HG02852 (cell line): ENCODE data around the gene MLXIP.

ENCODE experiments used
- ATAC-seq: cut with Tn5 transposase; IDR thresholded peaks from one replicate; pipeline ENCODE4 v1.9.1; 2021; ENCODE audit warnings: mild to moderate bottlenecking, moderate library complexity; ENCODE audit not compliant: unreplicated experiment

MLXIP gene

DNA sequence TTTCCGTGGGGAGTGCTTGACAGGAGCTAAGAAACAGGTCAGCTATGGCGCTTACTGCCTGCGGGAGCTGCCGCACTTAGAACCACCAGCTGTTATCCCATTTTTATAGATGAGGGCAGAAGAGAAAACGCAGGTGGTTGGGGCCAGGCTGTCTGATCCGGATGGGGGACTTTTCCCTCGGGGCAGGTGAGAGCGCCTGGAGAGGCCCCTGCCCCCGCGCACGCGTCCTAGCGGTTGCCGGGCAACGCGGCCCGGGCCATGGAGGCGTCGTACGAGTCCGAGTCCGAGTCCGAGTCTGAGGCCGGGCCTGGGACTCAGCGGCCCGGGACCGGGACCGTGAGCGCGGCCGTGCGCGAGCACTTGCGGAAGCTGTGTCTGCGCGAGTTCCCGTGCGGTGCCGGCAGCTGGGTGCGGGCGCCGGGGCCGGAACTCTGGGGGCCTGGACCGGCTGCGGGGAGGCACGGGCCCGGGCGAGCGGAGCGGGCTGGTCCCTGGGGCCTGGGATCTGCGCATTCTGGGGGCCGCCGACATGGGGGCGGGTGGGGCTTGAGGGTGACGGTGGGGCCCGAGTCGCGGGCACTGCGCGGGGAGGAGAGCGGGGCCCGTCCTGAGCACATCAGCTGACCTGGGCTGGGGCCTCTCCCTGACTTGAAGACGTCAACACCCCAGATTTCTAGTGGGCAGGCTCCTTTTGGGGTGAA lies 104.5 kb downstream of the MLXIP start, which contains the start of gene LRRC43:
LRRC43 (plus strand) TSS at position 237 of the 701 bp plus-strand sequence; CDS start at position 259, 22 bp downstream.
- ATAC-seq: no peak

DNA sequence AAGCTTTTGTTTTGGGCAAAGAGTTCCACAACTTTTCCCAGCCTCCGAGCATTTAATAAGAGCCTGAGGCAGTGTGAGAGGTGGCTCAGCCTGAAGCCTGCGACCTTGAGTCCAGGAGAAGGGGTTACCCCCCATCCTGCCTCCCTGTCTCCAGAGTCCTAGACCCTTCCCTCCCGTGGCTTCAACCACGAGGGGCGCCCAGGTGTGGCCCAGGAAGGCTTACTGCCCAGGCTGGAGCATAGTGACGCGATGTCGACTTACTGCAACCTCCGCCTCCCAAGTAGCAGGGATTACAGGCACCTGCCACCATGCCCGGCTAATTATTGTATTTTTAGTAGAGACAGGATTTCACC lies 105.0 kb downstream of the MLXIP start:
- ATAC-seq: no peak

DNA sequence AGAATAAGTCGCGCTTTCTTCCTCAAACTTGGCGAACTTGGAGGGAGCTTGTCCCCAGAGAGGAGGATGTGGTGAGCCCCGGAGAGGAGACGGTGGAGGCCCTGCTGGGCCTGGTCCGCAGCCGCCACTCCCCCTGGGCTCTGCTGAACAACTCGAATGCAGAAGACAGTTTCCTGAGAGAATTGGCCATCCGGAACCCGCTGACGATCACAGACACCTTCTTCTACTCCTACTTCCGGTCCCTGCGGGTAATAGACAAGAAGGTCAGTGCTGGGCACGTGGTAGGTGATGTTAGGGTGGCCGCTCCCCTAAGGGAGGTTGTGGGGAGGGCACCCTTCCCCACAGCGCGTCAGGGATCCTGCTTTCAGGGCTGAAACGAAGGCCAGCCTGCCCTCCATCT lies 106.0 kb downstream of the MLXIP start:
- no peak for ATAC-seq

DNA sequence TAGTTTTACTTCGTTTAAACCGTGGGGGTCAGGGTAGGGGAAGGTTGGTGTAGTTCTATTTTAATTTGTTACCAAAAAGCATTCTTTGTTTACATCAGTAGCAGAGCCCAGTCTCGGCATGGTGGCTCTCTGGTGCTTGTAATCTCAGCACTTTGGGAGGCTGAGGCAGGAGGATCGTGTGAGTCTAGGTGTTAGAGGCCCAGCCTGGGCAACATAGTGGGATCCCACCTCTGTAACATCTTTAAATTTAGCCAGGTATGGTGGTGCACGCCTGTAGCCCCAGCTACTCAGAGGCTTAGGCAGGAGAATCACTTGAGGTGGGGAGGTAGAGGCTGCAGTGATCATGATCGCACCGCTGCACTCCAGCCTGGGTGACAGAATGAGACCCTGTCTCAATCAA lies 106.5 kb downstream of the MLXIP start:
- ATAC-seq: no peak

DNA sequence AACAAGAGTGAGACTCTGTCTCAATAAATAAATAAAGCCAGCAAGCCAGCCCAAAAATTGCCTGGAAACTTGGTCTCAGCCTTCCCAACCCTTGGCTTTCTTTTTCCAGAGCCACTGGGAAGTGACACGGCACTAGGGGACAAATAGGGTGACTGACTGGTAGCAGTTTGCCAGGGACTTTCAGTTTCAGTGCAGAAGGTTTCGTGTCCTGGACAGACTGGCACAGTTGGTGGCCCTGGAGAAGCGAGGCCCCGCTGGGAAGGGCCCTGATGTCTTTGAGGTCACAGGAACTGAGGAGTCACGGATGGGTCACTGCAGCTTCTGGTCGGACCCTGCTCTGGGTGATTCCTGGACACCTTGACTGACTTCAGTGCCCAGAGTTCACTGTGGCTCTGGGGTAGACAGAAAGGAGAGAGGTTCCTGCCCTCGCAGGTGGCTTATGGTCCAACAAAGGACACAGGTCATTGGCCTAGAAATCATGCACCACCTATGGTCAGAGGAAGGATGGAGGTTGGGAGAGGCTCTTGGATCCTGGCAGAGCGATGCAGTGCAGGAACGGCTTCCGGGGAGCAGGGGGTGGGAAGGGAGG lies 107.0 kb downstream of the MLXIP start:
- no peak for ATAC-seq

DNA sequence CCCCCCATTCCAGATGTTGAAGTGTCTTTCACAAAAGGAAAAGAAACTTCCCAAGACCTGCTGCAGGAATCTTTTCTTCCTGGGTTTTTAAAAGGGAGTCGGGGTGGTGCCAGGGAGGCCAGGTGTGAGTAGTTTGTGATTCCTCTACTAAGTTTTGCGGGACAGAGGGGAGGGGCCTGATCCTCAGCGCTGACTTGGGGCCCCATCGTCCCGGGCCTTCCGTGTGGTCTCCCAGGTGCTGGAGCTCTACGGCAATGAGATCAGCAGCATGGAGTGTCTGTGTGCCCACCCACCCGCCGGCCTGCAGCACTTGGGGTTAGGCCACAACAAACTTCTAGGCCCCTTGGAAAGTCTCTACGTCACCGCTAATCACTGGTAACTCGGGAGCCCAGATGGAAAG lies 108.9 kb downstream of the MLXIP start:
- no peak for ATAC-seq

DNA sequence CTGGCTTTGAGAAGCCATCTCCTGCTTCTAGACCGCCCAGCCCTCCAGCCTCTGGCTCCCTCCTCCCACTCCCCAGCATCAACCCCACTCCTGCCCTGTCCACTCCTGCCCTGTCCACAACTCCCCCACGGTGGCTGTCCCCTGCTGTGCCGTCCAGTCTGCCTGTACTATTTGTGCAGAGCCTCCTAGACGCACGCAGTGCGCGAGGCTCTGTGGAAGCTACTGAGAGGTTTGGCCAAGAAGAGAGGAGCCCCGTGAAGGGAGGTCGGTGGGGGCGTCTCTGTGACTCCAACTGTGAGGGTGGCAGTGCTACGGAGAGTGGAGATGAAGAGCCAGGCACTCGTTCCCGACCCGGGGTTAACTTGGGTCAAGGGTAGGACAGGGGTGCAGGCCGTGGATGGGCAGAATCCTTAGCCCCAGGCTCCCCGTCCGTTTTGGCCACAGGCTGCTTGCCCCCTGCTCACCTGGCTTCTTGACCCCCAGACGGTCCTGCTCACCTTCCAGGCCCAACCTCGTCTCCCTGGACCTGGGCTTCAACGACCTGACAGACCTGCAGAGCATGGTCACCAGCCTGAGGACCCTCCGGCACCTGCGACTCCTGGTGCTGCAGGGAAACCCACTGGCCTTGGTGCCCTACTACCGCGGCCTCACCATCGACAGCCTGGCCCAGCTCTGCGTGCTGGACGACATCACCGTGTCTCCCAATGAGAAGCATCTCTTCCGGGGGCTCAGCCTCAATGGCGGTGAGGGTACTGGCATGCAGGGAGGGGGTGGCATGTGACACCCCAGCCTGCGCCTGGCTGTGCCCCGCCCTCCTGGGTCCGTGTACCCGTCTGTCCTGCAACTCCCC lies 111.3 kb downstream of the MLXIP start:
- no peak for ATAC-seq

DNA sequence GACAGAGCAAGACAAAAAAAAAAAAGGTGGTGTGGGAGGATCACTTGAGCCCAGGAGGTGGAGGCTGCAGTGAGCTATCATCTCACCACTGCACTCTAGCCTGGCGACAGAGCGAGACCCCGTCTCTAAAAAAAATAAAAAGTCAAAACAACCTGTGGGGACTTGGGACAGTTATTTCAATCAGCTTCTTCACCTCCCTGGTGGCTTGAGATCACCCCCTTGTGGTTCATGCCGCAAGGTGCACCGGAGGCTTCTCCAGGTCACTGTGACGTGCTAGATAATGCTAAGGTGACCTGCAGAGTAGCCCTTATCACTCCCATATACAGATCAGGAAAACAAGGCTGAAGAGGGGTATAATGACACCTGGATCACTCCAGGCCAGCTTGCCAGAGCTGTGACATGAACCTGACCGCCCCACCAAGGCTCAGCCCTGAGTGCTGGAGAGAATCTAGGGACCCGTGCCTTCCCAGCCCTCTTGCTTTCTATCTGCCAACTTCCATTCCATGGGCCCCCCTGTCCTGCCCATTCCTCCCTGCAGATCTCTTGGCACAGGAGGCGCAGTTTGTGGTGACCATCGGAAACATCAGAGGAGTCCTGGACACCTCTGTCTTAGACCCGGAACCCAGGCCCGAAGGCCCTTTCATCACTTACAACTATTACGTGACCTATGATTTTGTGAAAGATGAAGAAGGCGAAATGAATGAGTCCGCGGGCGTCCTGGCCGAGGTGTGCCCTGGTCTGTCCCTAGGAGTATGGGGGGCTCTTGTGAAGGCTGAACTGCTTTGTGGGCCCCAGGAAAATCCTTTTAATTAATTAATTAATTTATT lies 112.5 kb downstream of the MLXIP start:
- no peak for ATAC-seq

DNA sequence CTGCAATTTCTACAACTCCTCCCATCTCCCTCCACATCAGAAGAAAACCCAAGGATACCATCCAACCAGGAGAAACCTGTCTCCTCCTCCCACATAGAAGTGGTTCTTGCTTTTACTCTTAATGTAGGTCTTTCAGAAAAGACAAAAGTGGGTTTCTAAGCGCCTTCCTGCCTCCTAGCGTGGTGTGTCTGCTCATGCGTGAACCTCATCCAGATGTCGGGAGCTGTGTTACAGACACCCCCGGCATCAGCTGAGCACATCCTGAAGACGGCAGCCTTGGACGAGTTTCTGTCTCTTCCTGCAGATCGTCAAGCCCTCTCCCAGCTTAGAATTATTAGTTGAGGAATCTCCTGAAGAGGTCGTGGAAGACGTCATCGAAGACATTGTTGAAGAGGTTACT lies 113.9 kb downstream of the MLXIP start:
- ATAC-seq: no peak

DNA sequence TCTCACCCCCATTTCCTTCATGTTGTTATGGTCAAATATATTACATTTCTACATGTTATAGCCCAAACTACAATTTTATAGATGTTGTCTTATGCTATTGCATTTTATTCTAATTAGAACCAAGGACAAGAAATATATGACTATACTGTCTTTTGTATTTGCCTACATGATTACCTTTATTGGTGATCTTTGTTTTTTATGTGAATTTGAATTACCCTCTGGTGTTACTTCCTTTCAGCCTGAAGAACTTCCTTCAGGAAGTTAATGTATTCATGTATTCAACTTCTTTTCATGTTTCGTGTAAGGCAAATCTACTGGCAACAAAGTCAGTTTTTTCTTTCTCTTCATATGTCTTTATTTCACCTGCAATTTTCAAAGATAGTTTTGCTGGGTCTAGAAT lies 116.2 kb downstream of the MLXIP start:
- ATAC-seq: no peak

DNA sequence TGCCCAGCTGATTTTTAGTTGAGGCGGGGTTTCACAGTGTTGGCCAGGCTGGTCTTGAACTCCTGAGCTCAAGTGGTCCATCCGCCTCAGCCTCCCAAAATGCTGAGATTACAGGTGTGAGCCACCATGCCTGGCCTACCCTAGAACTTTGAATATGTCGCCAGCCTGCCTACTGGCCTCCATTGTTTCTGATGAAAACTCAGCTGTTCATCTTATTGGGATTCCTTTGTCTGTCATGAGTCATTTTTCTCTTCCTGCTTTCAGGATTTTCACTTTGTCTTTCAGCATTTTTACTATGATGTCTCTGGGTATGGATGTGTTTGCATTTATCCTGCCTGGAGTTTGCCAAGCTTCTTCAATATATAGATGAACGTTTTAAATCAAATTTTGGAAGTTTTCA lies 116.8 kb downstream of the MLXIP start:
- ATAC-seq: no peak
